ENCODE data around the gene ALDH1L2. TPM values are rescaled to one million over a fixed set of nuclear protein-coding genes. Genes with fewer than 3 reads are reported as not detected.

The ALDH1L2 gene
- total RNA-seq, 1 donor from 2014 or later, result 4.0 TPM

- H3K27me3 Mint-ChIP-seq (ENCODE audit: low read depth), result no peaks in the 10 kb centered on the region
- H3K9me3 Mint-ChIP-seq, result peaks cover 3% of the 10 kb centered on the region
- TF ChIP-seq CTCF (conservative IDR thresholded peaks at IDR 0.05), result no peak
- no peak for DNase-seq (ENCODE audit: low read depth, low spot score)
- H3K4me1 Mint-ChIP-seq, result peaks cover 36% of the 10 kb centered on the region
- H3K27ac Mint-ChIP-seq (ENCODE audit: unreplicated experiment), result no peak overlapping the region
- H3K4me3 Mint-ChIP-seq, result peak overlapping the region; percentile 94
- peaks cover 9% of the 10 kb centered on the region for H3K36me3 Mint-ChIP-seq (ENCODE audit: low read depth)
Measured at GRCh38 chr12:105109465-105110212, 25.4 kb upstream of the ALDH1L2 start.

GRCh38 chr12:105107494-105108371 is 23.5 kb upstream of the ALDH1L2 start, which contains the start of gene WASHC4:
Gene WASHC4, plus strand, starts transcription at chr12:105107731. Its CDS starts 70 bp downstream, at chr12:105107801.
- peak; percentile 87 for DNase-seq (ENCODE audit: low read depth, low spot score)
- Mint-ChIP-seq H3K4me3 (peak within 1 kb of the TSS; percentile 94), H3K4me1 (peaks cover 36% of the 10 kb centered on the region), H3K27ac (ENCODE audit: unreplicated experiment) (peak within 1 kb of the TSS; percentile 99), H3K9me3 (peaks cover 4% of the 10 kb centered on the region), H3K36me3 (ENCODE audit: low read depth) (peaks cover 7% of the 10 kb centered on the region), H3K27me3 (ENCODE audit: low read depth) (no peaks in the 10 kb centered on the region)
- no peak for TF ChIP-seq CTCF (conservative IDR thresholded peaks at IDR 0.05)

GRCh38 chr12:105107171-105107493 is 22.9 kb upstream of the ALDH1L2 start:
- no peak for TF ChIP-seq CTCF (conservative IDR thresholded peaks at IDR 0.05)
- Mint-ChIP-seq H3K4me3 (peak overlapping the region; percentile 94), H3K4me1 (peaks cover 36% of the 10 kb centered on the region), H3K9me3 (peaks cover 4% of the 10 kb centered on the region), H3K36me3 (ENCODE audit: low read depth) (peaks cover 3% of the 10 kb centered on the region), H3K27me3 (ENCODE audit: low read depth) (no peaks in the 10 kb centered on the region), H3K27ac (ENCODE audit: unreplicated experiment) (peak overlapping the region; percentile 99)
- DNase-seq (ENCODE audit: low read depth, low spot score), result no peak

- Mint-ChIP-seq H3K27ac (ENCODE audit: unreplicated experiment) (no peak overlapping the region), H3K9me3 (peaks cover 4% of the 10 kb centered on the region)
Measured at GRCh38 chr12:105106621-105107020, 22.4 kb upstream of the ALDH1L2 start.

More at GRCh38 chr12:105106621-105107020, 22.4 kb upstream of the ALDH1L2 start:
- H3K4me1 Mint-ChIP-seq, result peaks cover 36% of the 10 kb centered on the region
- TF ChIP-seq CTCF (conservative IDR thresholded peaks at IDR 0.05), result no peak
- peak overlapping the region; percentile 94 for H3K4me3 Mint-ChIP-seq
- no peaks in the 10 kb centered on the region for H3K36me3 Mint-ChIP-seq (ENCODE audit: low read depth)
- H3K27me3 Mint-ChIP-seq (ENCODE audit: low read depth), result no peaks in the 10 kb centered on the region
- DNase-seq (ENCODE audit: low read depth, low spot score), result no peak
